Kasumi-1 (cell line): ENCODE results near the gene ITIH3.

Experiments used
- DNase-seq, 2 experiments: peaks; one replicate each; lab custom pipeline; 2025; lab: John Stamatoyannopoulos, UW

The ITIH3 gene

DNA sequence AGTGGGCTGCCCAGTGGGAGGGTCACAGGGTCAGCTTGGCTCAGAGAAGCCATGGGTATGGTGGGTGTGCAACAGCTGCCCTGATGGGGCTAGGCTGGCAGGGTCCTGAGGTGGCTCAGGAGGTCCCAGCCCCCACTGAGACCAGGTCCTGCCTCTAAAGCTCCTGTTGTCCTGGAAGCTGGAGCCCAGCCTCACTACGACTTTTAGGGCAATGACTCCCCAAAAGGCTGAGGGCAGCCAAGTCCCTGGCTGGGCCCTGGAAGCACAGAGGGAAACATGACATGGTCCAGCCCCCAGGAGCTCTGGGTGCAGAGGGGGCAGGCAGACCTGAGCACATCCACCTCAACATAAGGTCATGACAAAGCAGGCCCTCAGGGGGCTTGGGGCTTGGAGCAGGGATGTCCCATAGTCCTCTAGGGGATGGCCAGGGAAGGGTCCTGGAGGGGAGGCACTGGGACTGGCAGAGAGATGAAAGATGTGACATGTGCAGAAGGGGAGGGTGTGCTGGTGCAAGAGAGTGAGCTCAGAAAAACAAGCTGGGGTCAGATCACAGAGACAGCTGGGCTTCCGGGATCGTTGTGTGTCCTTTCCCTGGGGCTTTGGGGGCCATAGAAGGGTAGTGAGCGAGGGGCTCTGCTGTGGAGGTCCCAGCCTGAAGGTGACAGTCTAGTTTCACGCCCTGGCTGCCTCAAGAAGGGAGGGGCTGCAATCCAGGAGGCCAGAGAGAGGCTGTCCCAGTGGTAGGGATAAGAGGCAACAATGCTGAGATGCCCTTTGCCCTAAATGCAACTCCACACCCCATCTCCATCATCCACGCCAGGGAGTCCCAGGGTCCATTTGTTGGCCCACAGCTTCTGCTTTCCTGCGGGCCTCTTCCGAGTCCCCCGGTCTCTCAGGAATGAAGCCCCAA lies 639 bp upstream of the ITIH3 start:
- no peak for DNase-seq

DNA sequence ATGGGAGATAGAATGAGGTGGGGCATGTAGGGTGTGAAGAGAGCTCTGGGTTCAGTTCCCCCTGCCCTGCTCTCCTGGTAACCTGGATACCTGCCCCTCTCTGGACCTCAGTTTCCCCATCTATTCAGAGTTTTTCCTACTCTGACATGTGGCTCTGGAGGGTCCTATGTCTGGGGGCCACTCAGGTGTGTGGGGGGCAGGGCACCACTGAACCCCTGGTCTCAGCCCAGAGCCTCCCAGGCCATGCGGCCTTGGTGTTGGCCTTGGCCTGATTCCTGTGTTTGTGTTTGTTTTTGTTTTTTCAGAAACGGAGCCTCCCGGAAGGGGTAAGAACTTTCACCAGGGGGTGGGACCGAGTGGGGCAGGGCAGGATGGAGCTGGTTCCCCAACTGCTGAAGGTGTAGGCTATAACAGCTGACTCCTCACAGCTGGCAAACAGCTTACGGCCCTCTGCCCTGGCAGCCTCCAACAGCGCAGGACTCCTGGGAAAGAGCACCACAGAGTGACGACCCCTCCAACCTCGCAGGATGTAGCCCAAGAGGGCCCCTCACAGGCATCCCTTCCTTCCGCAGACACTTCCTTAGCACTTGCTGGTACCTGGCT lies 803 bp downstream of the ITIH3 start:
- DNase-seq: no peak

GRCh38 chr3:52796411-52796810 lies 1.8 kb downstream of the ITIH3 start:
- DNase-seq: no peak

GRCh38 chr3:52798376-52798977 lies 3.9 kb downstream of the ITIH3 start:
- no peak for DNase-seq

DNA sequence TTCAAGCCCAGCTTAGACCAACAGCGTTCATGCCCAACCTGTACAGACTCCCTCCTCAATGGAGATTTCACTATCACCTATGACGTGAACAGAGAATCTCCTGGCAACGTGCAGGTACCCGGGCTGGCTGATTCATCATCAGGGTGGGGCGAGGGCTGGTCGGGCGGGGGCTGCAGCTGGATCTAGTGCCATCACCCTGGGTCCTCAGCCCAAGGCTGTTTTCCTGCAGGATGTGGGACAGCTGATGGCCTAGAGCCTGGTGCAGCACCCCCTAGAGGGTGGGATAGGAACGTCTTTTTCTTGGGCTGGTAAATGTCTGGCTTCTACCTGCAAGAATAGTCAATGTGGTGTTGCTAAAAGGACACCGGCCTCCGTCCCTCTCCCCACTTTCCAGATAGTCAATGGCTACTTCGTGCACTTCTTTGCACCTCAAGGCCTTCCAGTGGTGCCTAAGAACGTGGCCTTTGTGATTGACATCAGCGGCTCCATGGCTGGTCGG lies 4.4 kb downstream of the ITIH3 start:
- DNase-seq: peak; percentile 28 to 35

- no peak for DNase-seq
Measured at GRCh38 chr3:52800079-52800478, 5.5 kb downstream of the ITIH3 start.

DNA sequence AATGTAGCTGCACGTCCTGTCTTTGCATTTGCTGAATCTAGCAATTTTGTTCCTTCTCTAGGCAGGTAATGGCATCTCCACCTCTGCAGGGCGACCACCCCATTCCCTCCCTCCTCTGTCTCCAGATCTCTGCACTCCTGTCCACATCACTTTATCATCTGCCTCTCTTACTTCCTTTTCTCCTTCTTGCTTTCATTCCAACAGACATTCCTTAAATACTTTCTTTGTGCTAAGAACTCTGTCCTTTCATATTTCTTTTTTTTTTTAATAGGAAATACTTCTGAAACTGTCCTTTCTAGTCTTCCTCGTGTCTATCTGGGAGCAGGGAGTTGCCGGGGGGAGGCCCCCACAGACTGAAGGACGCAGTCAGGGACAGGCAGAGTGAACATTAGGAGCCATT lies 7.2 kb downstream of the ITIH3 start:
- no peak for DNase-seq

DNA sequence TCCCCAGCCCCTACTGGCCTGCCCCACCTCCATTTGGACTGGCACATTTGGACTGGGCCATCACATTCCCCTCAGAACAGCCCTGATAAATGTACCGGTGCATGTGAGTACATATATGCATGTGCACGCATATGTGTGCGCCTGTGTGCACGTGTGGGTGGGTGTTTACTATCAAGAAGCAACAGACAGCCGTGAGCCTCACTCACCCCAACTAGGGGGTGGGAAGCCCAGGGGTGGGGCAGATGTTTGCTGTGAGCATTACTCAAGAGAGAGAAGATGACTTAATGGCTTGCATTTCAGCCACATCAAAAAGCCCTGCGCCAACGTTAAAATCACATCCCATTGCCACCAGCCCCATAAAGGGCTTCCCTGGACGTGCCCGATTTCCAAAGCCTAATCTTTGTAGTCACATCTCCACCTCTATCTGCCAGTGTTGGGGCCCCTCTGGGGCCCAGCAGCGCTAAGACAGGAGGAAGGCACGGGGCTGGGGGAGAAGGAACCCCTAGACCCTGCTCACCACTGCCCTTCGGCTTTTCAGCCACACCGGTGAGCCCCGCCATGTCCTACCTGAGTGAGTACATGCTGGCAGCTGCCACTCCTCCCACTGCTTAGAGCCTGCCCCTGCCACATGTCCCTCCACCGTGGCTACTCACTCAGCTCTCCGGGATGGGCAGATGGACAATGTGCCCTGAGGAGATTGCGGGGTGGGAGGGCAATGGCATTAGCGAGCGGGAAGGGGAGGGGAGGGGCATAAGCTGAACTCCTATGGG lies 10.9 kb downstream of the ITIH3 start:
- DNase-seq: no peak

- no peak for DNase-seq
Measured at GRCh38 chr3:52809149-52809548, 14.6 kb downstream of the ITIH3 start.

DNA sequence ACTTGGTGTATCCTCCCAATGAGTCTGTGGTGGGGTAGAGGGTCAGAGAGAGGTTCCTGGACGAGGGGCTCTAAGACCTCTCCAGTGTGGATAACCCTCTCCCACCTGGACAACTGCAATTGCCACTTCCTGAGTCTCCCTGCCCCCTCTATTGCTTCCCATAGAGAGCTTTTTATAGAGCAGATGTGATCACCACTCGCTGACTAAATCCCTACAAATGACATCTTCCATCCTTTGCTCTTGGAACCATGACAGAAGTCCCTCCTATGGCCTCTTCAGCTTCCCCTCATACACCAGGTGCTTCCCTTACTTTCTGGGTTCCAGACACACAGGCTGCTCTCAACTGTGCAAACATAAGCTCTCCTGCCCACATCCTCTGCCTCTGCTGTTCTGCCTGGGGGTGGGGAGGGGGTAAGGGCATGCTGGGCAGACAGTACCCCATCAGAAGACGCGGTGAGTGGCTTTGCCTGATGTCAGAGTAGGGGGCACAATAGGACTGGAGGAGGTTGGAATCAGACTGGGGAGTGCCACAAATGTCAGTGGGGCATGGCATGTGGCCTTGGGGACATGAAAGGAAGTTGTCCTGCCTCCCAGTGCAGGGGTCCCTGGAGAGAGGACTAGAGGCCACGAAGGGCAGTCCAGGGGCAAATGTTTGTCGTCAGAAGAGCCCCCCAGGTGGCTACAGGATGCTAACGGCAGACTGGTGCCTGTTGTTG lies 15.2 kb downstream of the ITIH3 start:
- no peak for DNase-seq

DNA sequence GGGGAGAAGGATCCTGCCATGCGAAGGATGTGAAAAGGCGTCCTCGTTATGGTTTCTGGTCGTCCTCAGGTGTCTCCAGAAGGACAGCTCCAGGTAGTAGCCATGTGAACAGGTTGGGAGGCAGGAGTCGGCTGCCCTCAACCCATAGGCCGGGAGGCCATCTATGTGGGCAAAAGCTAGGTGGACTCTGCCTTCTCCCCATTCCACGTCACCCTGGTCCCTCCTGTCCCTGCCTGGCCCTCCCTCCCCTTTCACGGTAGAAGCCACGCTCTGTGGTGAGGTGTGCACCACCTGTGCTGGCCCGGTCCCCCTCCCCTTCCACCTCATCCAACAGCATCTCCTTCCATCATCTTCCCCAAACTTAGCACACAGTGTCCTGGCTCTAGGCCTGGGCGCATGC lies 16.3 kb downstream of the ITIH3 start:
- no peak for DNase-seq

DNA sequence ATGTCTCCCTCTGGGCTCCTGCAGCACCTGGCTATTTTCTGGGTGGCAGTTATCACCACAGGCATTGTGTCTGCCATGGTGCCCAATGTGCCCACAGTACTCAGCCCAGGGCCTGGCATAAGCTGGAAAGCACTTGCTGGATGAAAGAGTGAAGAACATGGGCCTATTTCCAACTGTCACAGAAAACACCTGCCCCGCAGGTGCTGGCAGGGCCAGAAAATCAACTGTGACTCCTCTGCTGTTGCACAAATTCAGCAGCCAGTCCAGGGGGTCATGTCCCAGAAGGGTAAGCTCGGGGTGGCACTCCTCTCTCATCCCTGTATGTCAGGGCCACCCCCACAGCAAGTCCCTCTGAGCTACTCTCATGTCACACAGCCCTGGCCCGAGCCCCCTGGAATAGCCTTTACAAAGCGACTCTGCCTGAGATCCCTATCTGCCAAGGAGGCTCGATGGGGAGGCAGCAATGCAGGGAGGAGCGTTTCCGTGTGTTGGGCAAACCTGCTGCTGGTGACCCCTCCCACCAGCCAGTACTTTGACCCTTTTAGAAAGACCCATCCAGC lies 16.9 kb downstream of the ITIH3 start:
- no peak for DNase-seq

- no peak for DNase-seq
Measured at GRCh38 chr3:52813810-52814209, 19.2 kb downstream of the ITIH3 start.

- no peak for DNase-seq
Measured at GRCh38 chr3:52816199-52816598, 21.6 kb downstream of the ITIH3 start.

DNA sequence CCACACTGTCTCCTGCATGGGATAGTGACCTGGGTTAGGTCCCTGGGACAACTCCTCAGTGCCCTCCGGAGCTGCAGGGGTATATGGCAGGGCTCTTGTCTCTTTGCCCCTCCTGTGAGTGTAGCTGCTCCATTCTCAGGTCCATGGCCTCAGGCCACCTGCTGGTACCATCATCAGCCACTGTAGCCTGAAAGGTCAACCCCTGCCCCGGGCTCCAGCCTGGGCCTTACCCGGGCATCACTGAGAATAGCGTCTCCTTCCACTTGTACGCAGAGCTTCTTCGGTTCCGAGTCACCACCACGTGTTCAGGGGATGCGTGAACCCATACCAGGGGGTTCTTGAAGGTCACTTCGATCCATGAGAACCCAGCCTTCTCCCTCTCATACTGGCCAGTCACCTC lies 22.1 kb downstream of the ITIH3 start:
- no peak for DNase-seq

- no peak for DNase-seq
Measured at GRCh38 chr3:52817221-52817620, 22.6 kb downstream of the ITIH3 start.

DNA sequence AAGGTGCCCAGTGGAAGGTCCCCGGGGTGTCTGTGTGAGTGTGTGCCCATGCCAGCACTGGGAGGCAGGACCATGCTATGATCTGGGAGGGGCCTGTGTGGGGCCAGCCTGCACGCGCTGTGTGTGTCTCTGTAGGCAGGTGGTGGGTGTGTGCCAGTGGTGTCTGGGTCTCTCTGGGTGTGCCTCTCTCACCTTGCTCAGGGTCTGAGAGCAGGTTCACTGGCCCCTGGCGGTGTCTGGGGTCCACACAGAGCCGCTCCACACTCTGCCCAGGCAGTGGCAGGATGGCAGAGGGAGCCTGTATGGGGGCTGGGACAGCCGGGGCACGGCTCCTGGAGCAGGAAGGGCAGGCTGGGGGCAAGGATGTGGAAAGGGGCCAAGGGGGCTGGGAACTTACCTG lies 23.3 kb downstream of the ITIH3 start:
- DNase-seq: no peak

GRCh38 chr3:52819936-52820335 lies 25.3 kb downstream of the ITIH3 start:
- DNase-seq: no peak

DNA sequence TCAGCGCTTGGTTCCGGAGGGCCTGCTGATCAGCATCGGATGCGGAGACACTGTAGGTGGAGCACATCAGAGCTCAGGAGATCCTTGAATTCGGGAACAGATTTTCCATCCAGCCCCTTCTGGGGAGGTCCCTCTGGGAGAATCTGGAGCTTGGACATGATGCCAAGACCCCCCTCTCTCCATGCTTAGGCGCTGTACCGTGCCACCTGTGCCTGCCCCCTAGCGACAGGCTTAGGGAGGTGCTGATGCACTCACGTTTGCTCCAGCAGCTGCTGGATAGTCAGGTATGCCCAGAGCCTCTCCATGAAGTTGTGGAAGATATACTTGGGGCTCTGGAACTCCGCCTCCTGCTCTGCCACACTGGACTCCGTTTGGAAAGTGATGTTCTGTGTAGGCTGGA lies 26.1 kb downstream of the ITIH3 start:
- peak in 1 of 2 experiments; percentile 5 for DNase-seq

DNA sequence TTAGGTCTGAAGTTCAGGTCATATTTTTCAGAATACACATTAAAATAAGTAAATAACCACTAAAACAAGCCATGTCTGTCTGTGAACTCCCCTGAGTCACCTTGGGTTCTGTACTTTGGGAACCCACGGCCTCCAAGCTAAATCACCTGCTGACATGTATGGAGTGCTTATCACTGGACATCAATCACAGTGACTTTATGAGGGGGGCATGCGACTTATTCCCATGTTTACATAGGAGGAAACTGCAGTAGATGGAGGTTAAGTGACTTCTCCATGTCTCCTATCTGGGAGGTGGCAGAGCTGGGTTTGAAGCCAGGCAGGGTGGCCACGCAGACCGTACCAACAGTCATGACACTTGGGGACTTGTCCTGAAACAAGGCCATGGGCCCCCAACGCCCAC lies 27.8 kb downstream of the ITIH3 start:
- no peak for DNase-seq

DNA sequence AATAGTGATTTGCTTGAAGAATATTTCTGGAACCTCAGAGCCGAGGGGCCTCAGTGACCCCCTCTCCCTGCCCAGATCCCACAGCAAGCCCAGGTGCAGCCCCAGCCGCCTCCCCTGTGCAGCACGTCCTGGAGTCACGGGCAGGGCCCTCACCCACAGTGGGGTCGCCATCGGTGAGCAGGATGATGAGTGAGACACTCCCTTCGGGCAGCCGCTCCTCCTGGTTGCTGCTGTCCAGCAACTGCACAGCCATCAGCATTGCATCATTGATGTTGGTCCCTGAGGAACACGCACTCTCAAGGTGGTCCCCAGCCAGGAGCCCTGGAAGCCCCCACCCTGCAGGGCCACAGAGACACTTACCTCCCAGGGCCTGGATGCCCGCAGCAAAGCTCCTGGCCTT lies 29.4 kb downstream of the ITIH3 start:
- no peak for DNase-seq
